GM06990 (cell line): Measurements from ENCODE around the gene VWA8.

Source experiments
- DNase-seq: peaks from one replicate; pipeline ENCODE4 v3.0.0-alpha.2; 2011; ENCODE audit not compliant: insufficient read length; ENCODE audit errors: extremely low read depth
- H3K27me3 ChIP-seq: replicated peaks from 2 replicates; pipeline ENCODE4 v1.6.0; 2011; ENCODE audit warnings: low read length; ENCODE audit not compliant: control insufficient read depth, insufficient read depth
- H3K36me3 ChIP-seq: 2 replicates; pipeline ENCODE4 v1.5.1; 2011; ENCODE audit warnings: low read length; ENCODE audit not compliant: control insufficient read depth, insufficient read depth
- H3K4me3 ChIP-seq: replicated peaks from 2 replicates; pipeline ENCODE4 v1.5.1; 2011; ENCODE audit warnings: low read depth, mild to moderate bottlenecking, control low read depth, low read length
- TF ChIP-seq, protein P1 (sequence below): IDR thresholded peaks from 2 replicates; pipeline ENCODE4 v1.5.1; 2011; ENCODE audit warnings: low read length, control low read depth, mild to moderate bottlenecking, inconsistent platforms; ENCODE audit not compliant: insufficient read depth, poor library complexity, severe bottlenecking

Gene VWA8

DNA sequence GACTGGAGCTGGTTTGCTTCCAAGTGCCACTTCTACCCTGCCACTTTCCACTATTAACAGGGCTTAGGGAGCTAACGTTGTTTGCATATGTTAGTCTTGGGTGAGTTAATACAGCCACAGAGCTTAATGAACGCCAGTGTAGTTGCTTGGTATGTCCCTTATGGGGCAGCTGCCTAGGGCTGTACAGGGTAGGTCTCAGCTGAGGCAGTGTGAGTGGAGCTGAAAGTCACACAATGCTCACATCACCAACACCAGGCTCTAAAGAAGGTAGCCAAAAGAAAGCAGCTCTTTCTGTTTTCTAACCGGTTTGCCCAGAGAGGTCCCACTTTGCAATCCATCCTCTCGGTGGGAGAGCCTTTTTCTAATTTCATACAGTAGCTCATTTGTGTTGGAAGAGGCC is 317.4 kb downstream of the VWA8 start:
- Histone ChIP-seq H3K27me3 (no peaks in the 10 kb centered on the region), H3K4me3 (no peak overlapping the region), H3K36me3 (no peaks in the 10 kb centered on the region)
- TF ChIP-seq, protein P1, sequence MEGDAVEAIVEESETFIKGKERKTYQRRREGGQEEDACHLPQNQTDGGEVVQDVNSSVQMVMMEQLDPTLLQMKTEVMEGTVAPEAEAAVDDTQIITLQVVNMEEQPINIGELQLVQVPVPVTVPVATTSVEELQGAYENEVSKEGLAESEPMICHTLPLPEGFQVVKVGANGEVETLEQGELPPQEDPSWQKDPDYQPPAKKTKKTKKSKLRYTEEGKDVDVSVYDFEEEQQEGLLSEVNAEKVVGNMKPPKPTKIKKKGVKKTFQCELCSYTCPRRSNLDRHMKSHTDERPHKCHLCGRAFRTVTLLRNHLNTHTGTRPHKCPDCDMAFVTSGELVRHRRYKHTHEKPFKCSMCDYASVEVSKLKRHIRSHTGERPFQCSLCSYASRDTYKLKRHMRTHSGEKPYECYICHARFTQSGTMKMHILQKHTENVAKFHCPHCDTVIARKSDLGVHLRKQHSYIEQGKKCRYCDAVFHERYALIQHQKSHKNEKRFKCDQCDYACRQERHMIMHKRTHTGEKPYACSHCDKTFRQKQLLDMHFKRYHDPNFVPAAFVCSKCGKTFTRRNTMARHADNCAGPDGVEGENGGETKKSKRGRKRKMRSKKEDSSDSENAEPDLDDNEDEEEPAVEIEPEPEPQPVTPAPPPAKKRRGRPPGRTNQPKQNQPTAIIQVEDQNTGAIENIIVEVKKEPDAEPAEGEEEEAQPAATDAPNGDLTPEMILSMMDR: no peak
- no peak for DNase-seq

DNA sequence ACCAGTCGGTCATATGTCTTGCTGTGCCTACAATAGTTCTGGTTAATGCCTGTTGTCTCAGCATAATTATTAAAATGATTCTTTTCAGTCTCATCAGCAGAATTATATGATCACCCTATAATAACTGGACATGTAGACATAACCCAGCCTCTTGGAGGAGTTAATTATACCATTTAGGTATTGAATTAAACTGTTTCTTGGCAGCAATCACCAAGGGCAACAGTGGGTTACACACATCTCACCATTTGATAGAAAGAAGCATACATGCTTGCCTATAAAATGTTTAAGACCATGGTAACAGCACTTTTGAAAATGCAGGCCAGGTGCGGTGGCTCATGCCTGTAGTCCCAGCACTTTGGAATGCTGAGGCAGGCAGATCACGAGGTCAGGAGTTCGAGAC is 318.9 kb downstream of the VWA8 start:
- DNase-seq: no peak
- H3K4me3 ChIP-seq: no peak overlapping the region

DNA sequence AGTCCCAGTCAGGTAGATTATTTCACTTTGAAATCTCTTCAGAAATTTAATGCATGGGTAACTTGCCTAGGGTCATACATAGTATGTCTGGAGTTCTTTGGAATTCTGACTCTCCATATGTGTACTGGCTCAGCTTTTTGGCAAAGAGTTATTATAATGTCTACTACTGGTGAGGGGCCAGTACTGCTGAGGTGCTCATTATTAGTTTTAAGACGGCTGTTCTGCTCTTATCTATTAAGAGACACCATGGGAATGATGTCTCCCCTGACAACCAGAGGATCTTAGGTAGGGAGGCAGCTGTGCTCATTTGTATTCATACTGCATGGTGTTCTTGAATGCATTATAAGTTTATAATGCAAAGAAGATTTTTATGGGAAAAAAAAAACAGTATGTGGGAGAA is 319.5 kb downstream of the VWA8 start:
- TF ChIP-seq, protein P1: no peak

More for the DNA sequence above, 318.9 kb downstream of the VWA8 start:
- Histone ChIP-seq H3K36me3 (no peaks in the 10 kb centered on the region), H3K27me3 (no peaks in the 10 kb centered on the region)
- TF ChIP-seq, protein P1: no peak

DNA sequence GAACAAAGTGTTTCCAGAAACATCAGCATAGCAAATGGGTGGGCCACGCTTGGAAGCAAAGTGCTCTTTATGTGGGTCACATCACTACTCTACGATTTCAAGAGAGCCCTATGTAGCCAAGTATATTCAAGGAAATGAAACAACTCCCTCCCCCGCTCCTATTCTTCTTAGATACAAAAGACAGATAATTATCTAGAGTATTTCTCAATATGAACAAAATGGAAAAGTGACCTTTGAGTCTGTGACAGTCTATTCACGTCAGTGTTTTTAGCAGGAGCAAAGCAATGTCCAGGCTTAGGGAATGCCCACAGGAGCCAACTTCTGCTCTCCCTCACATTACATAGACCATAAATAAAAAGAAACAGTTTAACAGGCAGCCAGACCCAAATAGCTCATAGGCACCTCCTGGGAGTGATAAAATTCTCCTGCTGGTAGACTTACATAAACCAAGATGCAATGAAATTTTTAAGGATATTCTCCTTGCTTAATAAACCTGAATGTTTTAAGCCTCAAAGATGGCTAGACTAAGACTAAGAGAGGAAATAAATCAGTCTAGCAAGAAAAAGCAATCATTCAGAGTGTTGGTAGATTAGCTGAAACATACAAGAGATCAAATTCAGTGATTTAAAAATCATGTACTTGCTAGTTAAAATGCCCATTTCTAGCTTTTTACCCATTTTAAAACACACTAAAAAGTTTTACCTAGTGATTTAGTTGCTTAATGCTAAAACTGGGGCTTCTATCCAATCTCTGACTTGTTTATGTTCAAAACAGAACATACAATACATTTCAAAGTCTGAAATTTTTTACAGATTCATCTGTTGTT is 320.7 kb downstream of the VWA8 start:
- no peak for DNase-seq
- Histone ChIP-seq H3K36me3 (no peaks in the 10 kb centered on the region), H3K4me3 (no peak overlapping the region), H3K27me3 (no peaks in the 10 kb centered on the region)
- TF ChIP-seq, protein P1: no peak

More for the DNA sequence above, 319.5 kb downstream of the VWA8 start:
- Histone ChIP-seq H3K36me3 (no peaks in the 10 kb centered on the region), H3K27me3 (no peaks in the 10 kb centered on the region), H3K4me3 (no peak overlapping the region)
- DNase-seq: no peak

DNA sequence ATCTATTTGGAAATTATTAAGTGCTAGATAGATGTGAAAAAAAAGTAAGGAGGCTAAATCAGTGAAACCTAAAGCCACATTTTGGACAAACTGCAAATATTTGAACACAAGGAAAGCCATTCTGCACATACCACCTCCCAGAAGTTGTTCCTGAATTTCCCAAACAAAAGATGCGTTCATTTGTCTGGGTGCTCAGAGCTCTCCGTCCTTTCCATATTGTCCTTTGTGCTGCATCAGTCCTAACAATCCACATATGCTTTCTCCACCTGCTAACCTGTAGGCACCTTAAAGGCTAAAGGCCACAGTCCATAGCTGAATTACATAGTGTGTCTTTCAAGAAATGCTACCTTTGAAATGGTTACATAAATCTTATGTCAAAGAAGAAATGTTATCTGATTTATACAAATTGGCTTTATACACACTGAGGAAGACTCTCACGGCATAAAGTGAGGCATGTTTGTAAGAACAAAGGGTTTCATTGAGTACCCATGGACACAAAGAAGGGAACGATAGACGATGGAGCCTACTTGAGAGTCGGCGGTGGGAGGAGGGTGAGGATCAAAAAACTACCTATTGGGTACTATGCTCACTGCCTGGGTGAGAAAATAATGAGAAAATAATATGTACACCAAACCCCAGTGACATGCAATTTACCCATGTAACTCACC is 321.5 kb downstream of the VWA8 start:
- no peak for DNase-seq
- TF ChIP-seq, protein P1: no peak
- Histone ChIP-seq H3K36me3 (no peaks in the 10 kb centered on the region), H3K4me3 (no peak overlapping the region), H3K27me3 (no peaks in the 10 kb centered on the region)
